Progenitor cell of endocrine pancreas (in vitro differentiated cells): ENCODE results near the gene CDR2. TPM values are rescaled to one million over a fixed set of nuclear protein-coding genes. Genes with fewer than 3 reads are reported as not detected.

Experiments
- DNase-seq: peaks from one replicate; pipeline ENCODE4 v3.0.0; 2021; ENCODE audit warnings: low spot score; ENCODE audit not compliant: unreplicated experiment
- H3K27ac Mint-ChIP-seq: 2 replicates; pipeline ENCODE4 v1.8.0; 2021; ENCODE audit warnings: mild to moderate bottlenecking, moderate library complexity, mixed read lengths
- H3K27me3 Mint-ChIP-seq: 2 replicates; pipeline ENCODE4 v1.8.0; 2021; ENCODE audit warnings: mixed read lengths
- H3K36me3 Mint-ChIP-seq: 2 replicates; pipeline ENCODE4 v1.8.0; 2022; ENCODE audit warnings: mixed read lengths; ENCODE audit not compliant: insufficient read depth
- H3K4me1 Mint-ChIP-seq: 2 replicates; pipeline ENCODE4 v1.8.0; 2021; ENCODE audit warnings: low read depth, mixed read lengths
- H3K4me3 Mint-ChIP-seq: 2 replicates; pipeline ENCODE4 v1.8.0; 2021; ENCODE audit warnings: low read depth, mild to moderate bottlenecking, moderate library complexity, mixed read lengths
- H3K9me3 Mint-ChIP-seq: 2 replicates; pipeline ENCODE4 v1.8.0; 2021; ENCODE audit warnings: low read depth, mixed read lengths
- CTCF ChIP-seq: fragments of 200-600 bp; sonication (generic); IDR thresholded peaks from one replicate; pipeline ENCODE4 v1.5.0; 2021; ENCODE audit warnings: antibody characterized with exemption, mild to moderate bottlenecking; ENCODE audit not compliant: unreplicated experiment
- total RNA-seq: library from RNA; stranded (reverse); gene quantifications from 2 replicates; pipeline ENCODE4 v1.2.1, GENCODE V29; 2021

Gene CDR2
- total RNA-seq, 1 donor from 2014 or later = 16.6 TPM

- Mint-ChIP-seq H3K4me1 (no peaks in the 10 kb centered on the region), H3K27ac (no peak overlapping the region), H3K27me3 (no peaks in the 10 kb centered on the region), H3K36me3 (peaks cover 15% of the 10 kb centered on the region), H3K9me3 (no peaks in the 10 kb centered on the region), H3K4me3 (no peak overlapping the region)
- no peak for DNase-seq
- no peak for TF ChIP-seq CTCF
Observed at GRCh38 chr16:22327446-22327775, 47.0 kb downstream of the CDR2 start.

GRCh38 chr16:22326771-22327445, 47.5 kb downstream of the CDR2 start:
- Mint-ChIP-seq H3K27ac (peak overlapping the region; percentile 16), H3K27me3 (no peaks in the 10 kb centered on the region), H3K4me3 (no peak overlapping the region), H3K4me1 (no peaks in the 10 kb centered on the region), H3K36me3 (peaks cover 11% of the 10 kb centered on the region), H3K9me3 (no peaks in the 10 kb centered on the region)
- no peak for DNase-seq
- no peak for TF ChIP-seq CTCF

GRCh38 chr16:22326369-22326652, 48.1 kb downstream of the CDR2 start:
- H3K36me3 Mint-ChIP-seq = peaks cover 5% of the 10 kb centered on the region
- no peak for TF ChIP-seq CTCF
- no peaks in the 10 kb centered on the region for H3K27me3 Mint-ChIP-seq
- no peak overlapping the region for H3K27ac Mint-ChIP-seq
- no peaks in the 10 kb centered on the region for H3K4me1 Mint-ChIP-seq
- no peak overlapping the region for H3K4me3 Mint-ChIP-seq
- H3K9me3 Mint-ChIP-seq = no peaks in the 10 kb centered on the region
- no peak for DNase-seq

GRCh38 chr16:22325598-22326368, 48.6 kb downstream of the CDR2 start:
- no peaks in the 10 kb centered on the region for H3K9me3 Mint-ChIP-seq
- H3K4me3 Mint-ChIP-seq = no peak overlapping the region
- no peak for TF ChIP-seq CTCF
- peaks cover 4% of the 10 kb centered on the region for H3K36me3 Mint-ChIP-seq
- H3K27me3 Mint-ChIP-seq = no peaks in the 10 kb centered on the region
- H3K4me1 Mint-ChIP-seq = no peaks in the 10 kb centered on the region
- DNase-seq = no peak
- H3K27ac Mint-ChIP-seq = no peak overlapping the region

GRCh38 chr16:22324787-22325597, 49.4 kb downstream of the CDR2 start:
- H3K4me1 Mint-ChIP-seq = no peaks in the 10 kb centered on the region
- TF ChIP-seq CTCF = no peak
- DNase-seq = no peak
- H3K9me3 Mint-ChIP-seq = no peaks in the 10 kb centered on the region
- no peak overlapping the region for H3K4me3 Mint-ChIP-seq
- no peak overlapping the region for H3K27ac Mint-ChIP-seq
- H3K36me3 Mint-ChIP-seq = peaks cover 2% of the 10 kb centered on the region
- no peaks in the 10 kb centered on the region for H3K27me3 Mint-ChIP-seq
